NCI-H2081 (cell line): ENCODE measurements around the gene THBD.

ENCODE experiments used
- DNase-seq, 2 experiments: peaks; one replicate each; lab custom pipeline; 2025; lab: John Stamatoyannopoulos, UW

Gene THBD

GRCh38 chr20:23084845-23085365 is 35.4 kb upstream of the THBD start:
- no peak for DNase-seq

GRCh38 chr20:23084282-23084844 is 34.9 kb upstream of the THBD start:
- DNase-seq = no peak

- no peak for DNase-seq
These were observed 34.2 kb upstream of the THBD start for GRCh38 chr20:23083553-23084220.

GRCh38 chr20:23082846-23083552 is 33.5 kb upstream of the THBD start:
- no peak for DNase-seq

DNA sequence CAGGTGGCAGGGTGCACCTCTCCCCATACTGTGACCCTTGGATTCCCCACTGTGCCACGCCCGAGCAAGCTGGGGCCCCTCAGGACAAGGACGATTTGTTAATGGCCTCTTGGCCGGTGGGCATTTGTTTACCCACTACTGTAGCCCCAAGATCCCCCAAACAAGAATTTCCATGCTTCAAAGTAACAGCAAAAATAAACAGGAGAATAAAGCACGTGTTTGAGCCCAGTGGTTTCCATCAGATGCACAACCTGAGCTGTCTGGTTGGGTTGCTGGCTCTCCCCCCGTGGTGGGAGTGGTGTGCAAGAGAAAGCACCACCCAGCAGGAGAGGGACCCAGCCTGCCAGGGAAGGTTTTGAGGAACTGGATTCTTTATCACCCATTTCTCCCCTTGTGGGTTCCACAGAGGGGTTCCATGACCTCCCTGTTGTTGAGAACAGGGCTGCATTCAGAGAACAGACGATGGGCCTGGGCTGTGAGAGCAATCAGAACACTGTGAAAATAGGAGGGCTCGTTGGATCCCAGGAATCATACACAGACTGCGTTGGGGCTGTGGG is 31.9 kb upstream of the THBD start:
- DNase-seq = no peak

DNA sequence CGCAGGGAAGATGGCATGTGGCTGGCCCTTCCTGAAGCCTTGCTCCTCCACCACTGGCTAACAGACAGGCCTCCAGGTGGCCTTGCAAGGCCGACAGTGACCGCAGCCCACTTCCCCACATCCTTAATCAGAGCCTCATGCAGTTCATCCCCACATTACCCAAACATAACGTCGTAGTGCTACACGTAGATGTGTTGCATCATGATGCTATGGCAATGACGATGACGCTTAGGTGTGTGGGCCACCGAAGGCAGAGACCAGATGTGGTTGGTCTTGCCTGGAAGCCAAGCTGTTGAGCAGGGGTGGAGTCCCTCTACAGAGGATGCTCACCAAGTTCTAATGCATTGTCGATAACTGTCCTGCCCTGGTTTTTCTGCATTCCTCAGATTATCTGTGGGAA is 31.0 kb upstream of the THBD start:
- DNase-seq = no peak

- DNase-seq = no peak
These were observed 30.5 kb upstream of the THBD start for GRCh38 chr20:23079926-23080325.

DNA sequence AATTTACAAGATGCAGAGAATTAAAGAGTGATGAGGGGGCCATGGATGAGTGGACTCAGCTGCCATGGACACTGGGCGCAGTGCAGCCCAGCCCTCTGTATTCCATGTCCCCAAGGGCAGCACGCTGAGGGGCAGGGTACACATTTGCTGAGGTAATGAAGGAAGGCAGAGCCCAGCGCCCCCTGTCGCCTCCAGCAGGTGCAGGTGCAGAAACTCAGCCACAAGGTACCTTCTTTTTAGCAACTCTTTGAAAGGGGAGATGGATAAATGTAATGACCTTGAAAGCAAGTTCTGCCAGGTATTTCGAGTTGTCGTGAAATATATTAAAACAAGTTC is 29.5 kb upstream of the THBD start:
- DNase-seq = peak in 1 of 2 experiments; percentile 85

DNA sequence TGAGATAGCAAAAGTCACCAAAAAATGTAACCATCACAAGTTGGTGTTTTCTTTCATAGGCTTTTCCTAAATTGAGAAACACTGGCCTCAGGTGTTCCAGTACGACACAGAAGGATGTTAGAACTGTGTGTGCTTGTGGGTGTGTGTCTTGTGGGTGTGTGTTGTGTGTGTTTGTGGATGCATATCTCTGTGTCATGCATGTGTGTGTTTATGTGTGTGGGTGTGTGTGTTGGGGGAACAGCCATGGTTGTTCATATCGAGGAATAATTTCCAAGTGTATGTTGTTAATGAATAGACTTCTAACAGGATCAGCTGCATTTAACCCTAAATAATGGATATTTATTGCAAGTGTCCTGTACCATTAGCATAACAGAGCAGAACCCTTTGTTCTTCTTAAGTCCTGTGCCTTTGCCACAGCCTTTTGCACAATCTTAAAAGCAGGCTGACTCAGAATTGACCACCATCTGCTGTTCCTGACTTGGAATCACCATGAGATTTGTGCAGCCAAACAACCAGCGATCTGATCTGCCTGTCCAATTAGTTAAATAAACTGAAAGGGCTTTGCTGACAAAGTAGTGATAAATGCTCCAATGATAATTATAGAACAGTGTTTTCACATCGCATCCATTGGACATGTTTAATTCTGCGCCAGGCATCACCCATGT is 29.0 kb upstream of the THBD start:
- DNase-seq = peak in 1 of 2 experiments; percentile 84

DNA sequence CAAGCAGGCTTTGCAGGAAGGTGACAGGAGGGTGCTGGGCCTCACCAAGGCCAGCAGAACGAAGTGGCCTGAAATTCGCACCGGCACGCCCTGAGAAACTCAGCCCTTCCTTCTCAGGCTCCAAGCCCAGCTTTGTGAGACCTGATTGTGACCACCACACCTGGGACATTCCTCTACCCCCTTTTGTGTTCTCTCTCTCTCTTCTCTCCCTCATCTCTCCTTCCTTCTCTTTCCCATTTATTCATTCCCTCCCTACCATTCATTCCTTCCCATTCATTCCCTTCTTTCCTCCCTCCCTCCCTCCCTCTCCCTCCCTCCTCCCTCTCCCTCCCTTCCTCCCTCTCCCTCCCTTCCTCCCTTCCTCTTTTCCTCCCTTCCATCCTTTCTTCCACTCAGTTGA is 27.8 kb upstream of the THBD start:
- no peak for DNase-seq

DNA sequence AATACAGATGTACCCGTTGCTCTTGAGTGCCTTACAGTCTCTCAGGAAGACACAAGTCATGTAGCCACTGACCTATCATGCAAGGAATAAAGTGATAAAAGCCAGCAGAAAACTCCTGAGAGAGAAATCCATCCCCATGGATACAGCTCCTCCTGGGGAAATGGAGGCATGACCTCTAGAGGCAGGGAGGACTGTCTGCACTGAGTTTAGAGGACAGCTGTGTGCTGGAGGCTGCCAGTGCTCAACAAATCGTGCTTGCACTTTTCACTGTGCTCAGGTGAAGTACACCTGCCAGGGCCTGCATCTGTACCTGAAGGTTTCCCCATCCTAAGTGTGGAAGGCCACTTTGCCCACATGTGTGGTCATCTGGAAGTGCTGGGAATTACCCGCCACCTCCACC is 24.6 kb upstream of the THBD start:
- no peak for DNase-seq

- DNase-seq = no peak
These were observed 23.6 kb upstream of the THBD start for GRCh38 chr20:23072892-23073586.

GRCh38 chr20:23071996-23072395 is 22.5 kb upstream of the THBD start:
- DNase-seq = no peak

- no peak for DNase-seq
These were observed 21.9 kb upstream of the THBD start for GRCh38 chr20:23071398-23071797.

DNA sequence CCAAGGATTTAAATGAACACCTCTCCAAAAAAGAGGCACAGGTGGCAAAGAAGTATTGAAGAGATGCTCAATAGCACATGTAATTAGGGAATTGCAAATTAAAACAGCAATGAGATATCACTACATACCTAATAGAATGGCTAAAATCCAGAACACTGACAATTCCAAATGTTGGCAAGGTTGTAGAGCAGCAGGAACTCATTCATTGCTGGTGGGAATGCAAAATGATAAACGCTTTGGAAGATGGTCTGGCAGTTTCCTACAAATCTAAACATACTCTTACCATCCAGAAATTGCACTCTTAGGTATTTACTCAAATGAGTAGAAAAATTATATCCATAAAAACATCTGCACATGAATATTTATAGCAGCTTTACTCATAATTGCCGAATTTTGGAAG is 19.6 kb upstream of the THBD start:
- no peak for DNase-seq

DNA sequence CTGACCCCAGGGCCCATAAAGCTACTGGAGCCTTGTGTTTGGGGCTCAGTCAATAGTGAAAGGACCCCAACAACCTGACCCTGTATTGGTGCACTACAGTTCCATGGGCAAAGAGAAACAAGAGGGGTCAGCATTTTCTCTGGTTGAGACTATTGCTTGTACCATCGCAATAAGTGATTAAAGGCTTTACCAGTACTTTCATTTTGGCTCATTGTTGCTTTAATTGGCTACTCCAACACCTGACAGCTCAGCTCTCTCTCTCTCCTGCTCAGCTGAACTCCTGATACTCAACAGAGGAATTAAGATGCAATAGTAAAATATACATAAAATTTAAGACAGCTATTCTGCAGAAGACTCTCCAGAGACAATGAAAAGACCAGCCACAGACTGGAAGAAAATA is 18.8 kb upstream of the THBD start:
- DNase-seq = no peak

- no peak for DNase-seq
These were observed 17.3 kb upstream of the THBD start for GRCh38 chr20:23066772-23067171.

GRCh38 chr20:23065266-23066201 is 16.1 kb upstream of the THBD start:
- DNase-seq = no peak

GRCh38 chr20:23063581-23063980 is 14.1 kb upstream of the THBD start:
- DNase-seq = no peak

GRCh38 chr20:23063168-23063567 is 13.7 kb upstream of the THBD start:
- DNase-seq = no peak

- DNase-seq = no peak
These were observed 13.2 kb upstream of the THBD start for GRCh38 chr20:23062632-23063031.
